GM18951 (cell line): ENCODE results near the gene DCUN1D3.
"Not testable (repeated sequence)": the region's sequence is repeated elsewhere in the genome, so short reads cannot be mapped to it uniquely, and the experiment has no call there.

ENCODE experiments used
- POLR2A ChIP-seq: IDR thresholded peaks from 4 replicates; pipeline ENCODE4 v1.6.1; 2011; ENCODE audit warnings: mild to moderate bottlenecking; ENCODE audit not compliant: insufficient read length, insufficient read depth; ENCODE audit errors: extremely low read depth
- in situ Hi-C: fragments of 300-500 bp; cut with MboI; formaldehyde crosslinking; loops from one replicate; pipeline ENCODE4 v1.12.0; 2022; ENCODE audit warnings: low sequenced_read_pairs, mixed read lengths, inconsistent platforms; ENCODE audit not compliant: unreplicated experiment

Gene DCUN1D3

DNA sequence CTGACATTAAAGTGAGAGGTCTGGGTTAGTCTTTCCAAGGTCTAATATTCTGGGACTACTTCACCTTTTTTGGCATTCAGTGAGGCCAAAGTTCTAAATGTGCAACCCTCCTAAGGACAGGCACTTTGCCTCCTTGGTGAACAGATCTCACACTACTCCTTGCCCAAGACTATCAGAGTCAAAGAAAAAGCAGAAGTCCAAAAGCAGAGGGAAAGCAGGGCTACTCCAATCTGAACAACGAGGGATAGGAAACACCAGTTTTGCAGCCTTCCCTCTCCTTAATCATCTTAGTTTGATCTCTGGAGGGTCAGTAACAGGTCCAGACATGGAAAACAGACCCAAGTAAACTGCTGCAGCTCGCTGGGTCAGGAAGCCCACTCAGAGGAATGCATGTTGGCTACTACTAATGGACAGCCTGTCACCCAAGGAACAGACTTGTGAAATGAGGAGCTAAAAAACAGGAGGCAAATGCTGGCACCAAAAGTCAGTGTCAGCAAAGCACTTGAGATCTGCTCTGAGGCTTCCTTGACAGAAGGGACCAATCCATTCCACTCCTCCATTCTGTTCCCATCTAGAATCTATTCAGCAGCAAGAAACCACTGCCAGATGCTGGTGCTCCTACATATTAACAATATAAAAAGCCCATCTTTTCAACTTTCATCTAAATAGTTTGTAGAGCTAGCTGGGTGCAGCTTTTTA is 29.9 kb downstream of the DCUN1D3 start:
- no peak for TF ChIP-seq POLR2A
- in situ Hi-C loops, result no loop called here

DNA sequence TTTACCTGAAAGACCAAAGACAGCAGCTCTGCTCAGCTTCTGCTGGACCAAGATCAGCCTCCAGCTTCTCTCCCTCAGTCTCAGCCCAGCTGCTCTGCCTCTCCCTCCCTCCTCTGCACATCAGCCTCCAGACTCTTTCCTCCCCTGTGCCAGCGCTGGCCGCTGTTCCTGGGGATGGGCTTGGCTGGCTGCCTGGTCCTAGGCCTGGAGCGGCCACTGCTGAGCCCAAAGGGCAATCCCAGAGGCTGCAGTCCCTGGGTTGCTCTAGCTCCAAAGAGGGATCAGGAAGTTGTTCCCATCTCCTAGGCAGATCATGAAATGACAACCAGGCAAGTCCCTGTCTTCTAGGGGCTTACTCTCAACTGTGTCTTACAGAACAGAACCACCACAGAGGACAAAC is 31.3 kb downstream of the DCUN1D3 start:
- in situ Hi-C loops, result no loop called here
- TF ChIP-seq POLR2A, result no peak

DNA sequence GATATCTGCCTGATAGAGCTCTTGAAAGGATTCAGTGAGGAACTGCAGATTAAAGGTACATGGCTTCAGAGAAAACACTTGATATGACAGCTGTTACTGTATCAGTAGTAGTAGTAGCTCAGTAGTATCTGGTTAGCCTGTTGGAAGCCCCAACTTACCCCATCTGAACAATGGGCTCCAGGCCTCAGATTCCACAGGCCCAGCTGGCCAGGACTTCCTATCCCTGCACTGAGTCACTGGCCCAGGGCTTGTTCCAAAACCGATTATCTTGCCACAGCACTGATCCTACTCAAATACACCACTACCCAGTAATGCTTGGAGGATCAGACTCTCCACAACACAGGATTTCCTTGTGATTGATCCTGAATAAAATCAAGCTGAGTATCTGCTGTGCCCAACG is 32.6 kb downstream of the DCUN1D3 start:
- TF ChIP-seq POLR2A, result no peak
- in situ Hi-C loops, result no loop called here

DNA sequence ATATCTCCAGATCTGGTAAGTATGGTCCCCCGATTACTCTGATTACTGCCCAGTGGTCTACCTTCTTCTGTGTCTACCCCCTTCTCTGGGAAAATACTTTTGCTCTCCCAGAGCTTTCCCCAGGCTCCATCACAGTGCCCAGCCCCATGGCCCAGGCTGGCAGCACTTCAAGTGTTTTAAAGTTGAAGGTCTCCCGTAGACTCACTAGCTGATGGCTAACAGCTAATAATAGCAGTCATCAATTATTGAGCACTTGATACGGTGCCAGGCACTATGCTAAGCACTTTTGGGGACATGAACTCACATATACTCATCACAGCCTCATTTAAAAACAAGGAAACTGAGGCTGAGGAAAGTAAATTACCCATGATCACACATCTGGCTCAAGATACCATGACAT is 33.4 kb downstream of the DCUN1D3 start:
- no peak for TF ChIP-seq POLR2A
- in situ Hi-C loops, result no loop called here

- TF ChIP-seq POLR2A, result no peak
- in situ Hi-C loops, result no loop called here
Observed at GRCh38 chr16:20866145-20866772, 33.9 kb downstream of the DCUN1D3 start.

GRCh38 chr16:20865420-20866131 is 34.6 kb downstream of the DCUN1D3 start:
- in situ Hi-C loops, result no loop called here
- no peak for TF ChIP-seq POLR2A

DNA sequence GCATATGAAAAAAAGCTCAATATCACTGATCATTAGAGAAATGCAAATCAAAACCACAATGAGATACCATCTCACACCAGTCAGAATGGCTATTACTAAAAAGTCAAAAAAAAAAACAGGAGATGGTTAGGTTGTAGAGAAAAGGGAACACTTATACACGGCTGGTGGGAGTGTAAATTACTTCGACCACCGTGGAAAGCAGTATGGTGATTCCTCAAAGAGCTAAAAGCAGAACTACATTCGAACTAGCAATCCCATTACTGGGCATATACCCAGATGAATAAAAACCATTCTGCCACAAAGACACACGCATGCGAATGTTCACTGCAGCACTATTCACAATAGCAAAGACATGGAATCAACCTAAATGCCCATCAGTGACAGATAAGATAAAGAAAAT is 35.8 kb downstream of the DCUN1D3 start:
- in situ Hi-C loops, result not testable (repeated sequence)

DNA sequence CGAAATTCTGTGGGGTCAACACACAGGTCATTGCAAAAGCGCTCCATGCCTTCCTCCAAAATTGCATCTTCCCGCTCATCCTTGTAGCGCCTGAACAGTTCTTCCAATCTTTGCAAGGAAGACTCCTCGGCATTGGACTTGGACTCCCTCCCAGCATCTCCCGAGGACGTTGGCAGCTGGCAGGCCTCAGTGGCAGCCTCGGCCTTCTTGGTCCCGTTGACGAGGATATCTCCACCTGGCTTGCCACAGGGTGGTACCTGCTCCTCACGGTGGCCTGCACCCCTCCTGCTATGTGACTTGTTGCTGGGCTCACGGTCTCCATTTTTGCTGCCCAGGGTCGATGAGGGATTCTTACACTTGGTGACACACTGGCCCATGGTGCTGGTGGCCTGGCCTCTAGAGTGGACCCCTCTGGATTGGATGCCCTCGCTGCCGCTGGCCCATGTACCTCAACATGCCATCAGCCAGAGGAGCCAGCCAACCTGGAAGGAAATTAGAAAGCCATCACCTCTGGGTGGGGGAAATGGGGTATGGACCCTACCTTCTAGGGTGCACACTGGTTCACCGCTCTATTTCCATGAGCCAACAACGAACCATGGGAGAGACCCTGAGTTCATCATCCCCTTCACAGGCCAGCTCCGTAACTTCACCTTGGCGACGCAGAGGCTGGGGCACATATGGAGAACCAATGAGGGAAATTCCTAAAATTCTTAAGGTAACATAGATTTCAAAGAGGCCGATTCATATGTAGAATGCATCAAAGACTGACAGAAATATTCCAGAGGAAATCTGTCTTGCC is 37.8 kb downstream of the DCUN1D3 start:
- TF ChIP-seq POLR2A, result no peak
- in situ Hi-C loops, result no loop called here

DNA sequence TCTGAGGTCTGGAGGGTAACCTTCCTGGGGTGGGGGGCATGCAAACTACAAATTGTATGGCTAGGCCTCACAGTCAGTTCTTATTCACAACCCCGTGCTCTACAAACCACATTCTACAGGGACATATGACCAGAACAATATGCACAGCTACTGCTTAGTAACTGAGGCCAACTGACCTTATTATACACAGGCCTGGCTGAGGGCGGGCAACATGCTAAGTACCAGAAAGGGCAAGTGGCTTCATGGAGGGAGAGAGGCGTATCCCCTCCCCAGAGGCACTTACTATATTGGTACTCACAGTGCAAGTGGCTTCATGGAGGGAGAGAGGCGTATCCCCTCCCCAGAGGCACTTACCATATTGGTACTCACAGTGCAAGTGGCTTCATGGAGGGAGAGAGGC is 39.2 kb downstream of the DCUN1D3 start:
- in situ Hi-C loops, result not testable (repeated sequence)

GRCh38 chr16:20860361-20860760 is 39.8 kb downstream of the DCUN1D3 start:
- in situ Hi-C loops, result no loop called here
- no peak for TF ChIP-seq POLR2A

DNA sequence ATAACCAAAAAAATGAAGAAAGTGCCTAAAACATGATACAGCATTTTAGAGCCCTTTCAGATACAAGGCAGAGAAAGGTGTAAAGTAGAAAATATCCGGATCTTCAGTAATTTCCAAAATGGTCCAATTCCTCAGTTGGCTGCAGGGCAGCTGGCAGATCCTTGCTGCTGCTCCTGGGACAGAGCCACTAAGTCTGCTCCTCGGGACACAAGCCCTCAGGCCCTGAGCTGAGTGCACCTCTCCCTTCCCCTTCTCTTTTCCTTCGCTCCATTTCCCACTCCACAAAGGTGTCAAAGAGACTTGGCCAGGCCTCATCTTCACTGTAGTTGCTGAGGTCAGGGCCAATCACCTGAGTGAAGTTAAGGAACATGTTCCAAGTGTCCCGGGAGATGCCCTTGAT is 40.5 kb downstream of the DCUN1D3 start:
- TF ChIP-seq POLR2A, result no peak
- in situ Hi-C loops, result no loop called here

DNA sequence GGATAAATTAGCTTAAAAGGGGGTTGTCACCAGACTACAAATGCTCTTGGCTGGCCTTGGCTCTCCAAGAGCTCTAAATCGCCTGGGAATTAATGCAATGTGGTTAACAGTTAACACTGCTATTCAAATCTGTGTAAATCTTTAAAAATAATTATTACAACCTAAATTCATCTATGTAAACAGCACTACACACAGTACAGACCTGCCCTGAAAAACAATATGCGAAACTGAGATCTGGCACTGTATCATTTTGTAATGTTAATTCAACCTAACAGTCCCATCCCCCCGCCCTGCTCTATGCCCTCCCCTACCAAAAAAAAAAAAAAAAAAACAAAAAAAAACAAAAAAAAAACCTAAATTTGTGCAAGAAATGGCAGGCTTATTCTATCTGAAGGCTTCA is 40.9 kb downstream of the DCUN1D3 start:
- TF ChIP-seq POLR2A, result no peak
- in situ Hi-C loops, result no loop called here

DNA sequence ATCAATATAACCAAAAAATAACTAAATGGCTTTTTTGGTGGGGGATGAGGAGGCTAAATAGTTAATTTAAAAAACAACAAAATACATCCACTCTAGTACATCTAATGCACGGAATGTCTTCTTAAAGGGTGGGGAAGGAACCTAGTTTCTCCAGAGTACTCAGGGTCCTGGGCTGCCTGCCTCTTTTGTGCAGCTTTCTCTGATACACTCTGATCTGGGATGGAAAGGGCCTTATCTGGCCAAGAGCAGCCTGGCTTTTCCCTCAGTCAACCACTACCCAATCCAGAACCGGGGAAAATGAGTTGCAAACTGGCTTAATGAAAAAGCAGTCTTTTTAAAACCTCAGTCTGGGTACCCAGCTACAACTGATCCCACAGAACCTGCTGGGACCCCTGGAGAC is 42.9 kb downstream of the DCUN1D3 start:
- TF ChIP-seq POLR2A, result no peak
- in situ Hi-C loops, result no loop called here
